MM.1S (cell line): ENCODE measurements around the gene AJM1.

Source experiments
- DNase-seq: peaks from one replicate; pipeline ENCODE4 v3.0.0-alpha.2; 2015
- H2AFZ ChIP-seq: fragments of 300-600 bp; sonication (generic); 2 replicates; pipeline ENCODE4 v1.6.0; 2016; ENCODE audit warnings: antibody characterized with exemption, low read length
- H3F3A ChIP-seq: fragments of 300-600 bp; sonication (generic); 2 replicates; pipeline ENCODE4 v1.6.1; 2016; ENCODE audit warnings: mild to moderate bottlenecking, antibody characterized with exemption, low read length, moderate library complexity, mixed read lengths; ENCODE audit not compliant: insufficient read depth
- H3K27ac ChIP-seq: fragments of 300-600 bp; sonication (generic); 2 replicates; pipeline ENCODE4 v1.5.1; 2016; ENCODE audit warnings: mild to moderate bottlenecking, low read length
- H3K27me3 ChIP-seq: fragments of 300-600 bp; sonication (generic); replicated peaks from 2 replicates; pipeline ENCODE4 v1.6.0; 2016; ENCODE audit warnings: low read length; ENCODE audit not compliant: insufficient read depth
- H3K36me3 ChIP-seq: fragments of 300-600 bp; sonication (generic); replicated peaks from 2 replicates; pipeline ENCODE4 v1.6.1; 2016; ENCODE audit warnings: mild to moderate bottlenecking, low read length, mixed read lengths; ENCODE audit not compliant: insufficient read depth
- H3K4me1 ChIP-seq: fragments of 300-600 bp; sonication (generic); 2 replicates; pipeline ENCODE4 v1.6.1; 2016; ENCODE audit warnings: low read length, mixed read lengths
- H3K4me2 ChIP-seq: fragments of 300-600 bp; sonication (generic); 2 replicates; pipeline ENCODE4 v1.6.0; 2016; ENCODE audit warnings: low read depth, low read length
- H3K4me3 ChIP-seq: fragments of 300-600 bp; sonication (generic); 2 replicates; pipeline ENCODE4 v1.5.1; 2016; ENCODE audit warnings: low read length, mixed read lengths
- H3K79me2 ChIP-seq: fragments of 300-600 bp; sonication (generic); 2 replicates; pipeline ENCODE4 v1.6.1; 2016; ENCODE audit warnings: mixed run types, low read length, mixed read lengths
- H3K9ac ChIP-seq: fragments of 300-600 bp; sonication (generic); 2 replicates; pipeline ENCODE4 v1.6.1; 2016; ENCODE audit warnings: low read length, mixed read lengths
- H3K9me2 ChIP-seq: fragments of 300-600 bp; sonication (generic); replicated peaks from 2 replicates; pipeline ENCODE4 v1.6.1; 2016; ENCODE audit warnings: mild to moderate bottlenecking, low read length, mixed read lengths; ENCODE audit not compliant: insufficient read depth
- H3K9me3 ChIP-seq: fragments of 300-600 bp; sonication (generic); replicated peaks from 2 replicates; pipeline ENCODE4 v1.6.1; 2016; ENCODE audit warnings: mild to moderate bottlenecking, low read length, mixed read lengths; ENCODE audit not compliant: insufficient read depth
- H4K20me1 ChIP-seq: fragments of 300-600 bp; sonication (generic); 2 replicates; pipeline ENCODE4 v1.6.1; 2016; ENCODE audit warnings: mild to moderate bottlenecking, low read length, moderate library complexity, mixed read lengths; ENCODE audit not compliant: insufficient read depth
- EZH2 ChIP-seq: fragments of 300-600 bp; sonication (generic); optimal IDR thresholded peaks from 2 replicates; pipeline ENCODE3; 2017; ENCODE audit warnings: low read depth, mild to moderate bottlenecking, antibody characterized with exemption, low read length, mixed read lengths
- EZH2phosphoT487 ChIP-seq: fragments of 300-600 bp; sonication (generic); IDR thresholded peaks from 2 replicates; pipeline ENCODE4 v1.6.1; 2018; ENCODE audit warnings: antibody characterized with exemption, low read length
- TF ChIP-seq, protein P1 (sequence below): fragments of 300-600 bp; sonication (generic); IDR thresholded peaks from 2 replicates; pipeline ENCODE4 v1.5.1; 2016; ENCODE audit warnings: antibody characterized with exemption, low read length, mixed read lengths

The AJM1 gene

DNA sequence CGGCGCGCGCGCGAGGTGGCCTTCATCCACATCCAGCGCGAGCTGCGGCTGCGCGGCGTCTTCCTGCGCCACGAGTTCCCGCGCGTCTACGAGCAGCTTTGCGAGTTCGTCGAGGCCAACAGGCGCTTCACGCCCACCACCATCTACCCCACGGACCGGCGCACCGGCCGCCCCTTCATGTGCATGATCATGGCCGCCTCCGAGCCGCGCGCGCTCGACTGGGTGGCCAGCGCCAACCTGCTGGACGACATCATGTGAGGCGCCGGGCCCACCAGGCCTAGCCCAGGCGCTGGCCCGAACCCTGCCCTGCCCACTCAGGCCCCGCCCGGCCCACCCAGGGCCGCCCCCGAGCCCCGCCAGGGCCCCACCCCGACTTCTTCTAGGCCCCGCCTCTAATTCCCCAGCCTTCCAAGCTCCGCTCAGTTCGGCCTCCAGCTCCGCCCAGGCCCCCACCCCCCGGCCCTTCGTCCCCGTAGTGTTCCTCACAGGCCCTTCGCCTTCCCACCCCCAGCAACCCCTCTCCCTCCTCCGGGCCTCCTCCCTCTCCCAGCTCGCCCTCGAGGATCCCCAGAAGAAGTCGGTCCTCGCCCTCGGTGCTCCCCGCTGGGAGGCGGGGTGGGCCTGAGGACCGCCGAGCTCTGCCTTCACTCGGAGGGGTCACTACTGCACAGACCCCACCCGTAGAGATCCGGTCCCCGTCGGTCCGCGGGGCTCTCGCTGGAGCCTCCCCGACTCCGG lies 5.0 kb downstream of the AJM1 start:
- no peak overlapping the region; the same call in 1 of the 2 replicates for H3K9ac ChIP-seq
- H3K4me2 ChIP-seq: peak overlapping the region; percentile 58
- H3K4me3 ChIP-seq: peak overlapping the region; percentile 90
- no peaks in the 10 kb centered on the region for H3K36me3 ChIP-seq
- peak overlapping the region; percentile 49; the same call in 1 of the 2 replicates for H3K27ac ChIP-seq
- TF ChIP-seq, protein P1, sequence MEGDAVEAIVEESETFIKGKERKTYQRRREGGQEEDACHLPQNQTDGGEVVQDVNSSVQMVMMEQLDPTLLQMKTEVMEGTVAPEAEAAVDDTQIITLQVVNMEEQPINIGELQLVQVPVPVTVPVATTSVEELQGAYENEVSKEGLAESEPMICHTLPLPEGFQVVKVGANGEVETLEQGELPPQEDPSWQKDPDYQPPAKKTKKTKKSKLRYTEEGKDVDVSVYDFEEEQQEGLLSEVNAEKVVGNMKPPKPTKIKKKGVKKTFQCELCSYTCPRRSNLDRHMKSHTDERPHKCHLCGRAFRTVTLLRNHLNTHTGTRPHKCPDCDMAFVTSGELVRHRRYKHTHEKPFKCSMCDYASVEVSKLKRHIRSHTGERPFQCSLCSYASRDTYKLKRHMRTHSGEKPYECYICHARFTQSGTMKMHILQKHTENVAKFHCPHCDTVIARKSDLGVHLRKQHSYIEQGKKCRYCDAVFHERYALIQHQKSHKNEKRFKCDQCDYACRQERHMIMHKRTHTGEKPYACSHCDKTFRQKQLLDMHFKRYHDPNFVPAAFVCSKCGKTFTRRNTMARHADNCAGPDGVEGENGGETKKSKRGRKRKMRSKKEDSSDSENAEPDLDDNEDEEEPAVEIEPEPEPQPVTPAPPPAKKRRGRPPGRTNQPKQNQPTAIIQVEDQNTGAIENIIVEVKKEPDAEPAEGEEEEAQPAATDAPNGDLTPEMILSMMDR: no peak
- TF ChIP-seq EZH2phosphoT487 (no peak), EZH2 (no peak)
- no peaks in the 10 kb centered on the region for H3K27me3 ChIP-seq
- DNase-seq: no peak
- H3F3A ChIP-seq: peaks cover 12% of the 10 kb centered on the region; the same call in 1 of the 2 replicates
- peak overlapping the region; percentile 37 for H2AFZ ChIP-seq
- H3K79me2 ChIP-seq: peaks cover 17% of the 10 kb centered on the region; the same call in 1 of the 2 replicates
- H4K20me1 ChIP-seq: no peaks in the 10 kb centered on the region
- H3K4me1 ChIP-seq: 0 out of 2 replicates have a peak, but pooled peaks cover 6% of the 10 kb centered on the region
- H3K9me2 ChIP-seq: no peaks in the 10 kb centered on the region
- no peaks in the 10 kb centered on the region for H3K9me3 ChIP-seq

DNA sequence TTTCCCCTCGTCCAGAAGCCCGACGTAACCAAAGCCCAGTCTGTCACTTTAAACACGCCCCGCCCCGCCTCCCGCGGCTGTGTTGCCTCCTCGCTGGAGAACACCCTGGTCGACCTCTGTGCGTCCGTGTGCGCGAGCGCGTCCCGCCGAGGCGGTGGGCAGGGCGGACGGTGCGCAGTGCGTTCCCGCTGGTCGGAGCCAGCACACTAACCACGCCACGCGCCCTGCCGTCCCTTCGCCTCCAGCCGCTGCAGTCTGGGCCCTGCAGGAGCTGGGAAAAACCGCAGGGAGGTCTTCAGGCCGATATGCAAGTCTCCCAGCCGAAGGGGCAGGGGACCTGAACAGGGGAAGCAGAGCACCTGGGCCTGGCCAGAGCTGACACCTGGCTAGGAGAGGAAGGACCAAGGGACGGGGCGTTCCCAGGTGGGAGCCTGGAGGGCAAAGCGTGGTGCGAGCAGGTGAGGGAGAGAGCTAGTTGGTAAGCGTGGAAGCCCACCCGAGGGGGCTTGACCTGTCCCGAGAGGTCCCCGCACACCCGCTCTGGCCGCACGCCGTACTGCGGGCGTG lies 5.6 kb downstream of the AJM1 start:
- no peak for TF ChIP-seq EZH2phosphoT487
- no peak for TF ChIP-seq EZH2
- TF ChIP-seq, protein P1: no peak
- H3K4me2 ChIP-seq: peak overlapping the region; percentile 58
- H3F3A ChIP-seq: peaks cover 12% of the 10 kb centered on the region; the same call in 1 of the 2 replicates

DNA sequence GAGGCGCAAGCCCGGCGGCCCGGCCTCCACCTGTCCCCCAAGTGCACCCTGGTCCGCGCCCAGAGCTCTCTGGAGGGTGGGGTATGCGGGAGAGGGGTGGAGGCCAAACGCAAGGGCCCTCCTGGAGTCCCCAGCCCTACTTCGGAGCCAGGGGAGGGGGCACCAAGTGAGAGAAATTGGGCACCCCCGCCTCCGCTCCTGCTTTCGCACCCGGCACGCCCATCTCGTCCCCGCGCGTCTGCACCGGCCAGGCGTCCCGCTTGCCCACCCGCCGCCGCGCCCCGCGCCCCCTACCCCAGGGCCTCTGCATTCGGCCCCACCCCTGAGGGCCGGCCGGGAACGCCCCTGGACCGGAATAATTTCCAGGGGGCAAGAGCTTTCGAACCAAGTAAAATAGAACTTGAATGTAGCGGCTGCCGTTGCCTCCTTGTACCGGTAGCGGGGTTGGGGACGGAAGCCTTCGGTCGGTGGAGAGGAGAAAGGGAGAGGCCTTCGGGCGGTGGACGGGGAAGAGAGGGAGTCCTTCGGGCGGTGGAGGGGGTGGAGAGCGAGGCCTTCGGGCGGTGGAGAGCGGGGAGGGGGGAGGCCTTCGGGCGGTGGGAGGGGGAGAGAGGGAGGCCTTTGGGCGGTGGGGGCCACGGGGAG lies 6.2 kb downstream of the AJM1 start:
- H2AFZ ChIP-seq: peak overlapping the region; percentile 37
- H4K20me1 ChIP-seq: no peaks in the 10 kb centered on the region

More for the DNA sequence above, 5.6 kb downstream of the AJM1 start:
- no peaks in the 10 kb centered on the region for H4K20me1 ChIP-seq
- no peaks in the 10 kb centered on the region for H3K9me2 ChIP-seq
- H3K36me3 ChIP-seq: no peaks in the 10 kb centered on the region
- no peaks in the 10 kb centered on the region for H3K27me3 ChIP-seq
- peak overlapping the region; percentile 49; the same call in 1 of the 2 replicates for H3K27ac ChIP-seq
- peak overlapping the region; percentile 61 for H3K9ac ChIP-seq
- peaks cover 17% of the 10 kb centered on the region; the same call in 1 of the 2 replicates for H3K79me2 ChIP-seq
- 0 out of 2 replicates have a peak, but pooled peaks cover 6% of the 10 kb centered on the region for H3K4me1 ChIP-seq
- peak; percentile 92 for DNase-seq
- H3K4me3 ChIP-seq: peak overlapping the region; percentile 90
- H3K9me3 ChIP-seq: no peaks in the 10 kb centered on the region
- peak overlapping the region; percentile 37 for H2AFZ ChIP-seq

More for the DNA sequence above, 6.2 kb downstream of the AJM1 start:
- Histone ChIP-seq H3K36me3 (no peaks in the 10 kb centered on the region), H3K4me2 (peak overlapping the region; percentile 58), H3K4me1 (0 out of 2 replicates have a peak, but pooled peaks cover 6% of the 10 kb centered on the region), H3K9me3 (no peaks in the 10 kb centered on the region), H3K27ac (peak overlapping the region; percentile 65; the same call in 1 of the 2 replicates), H3K79me2 (peaks cover 17% of the 10 kb centered on the region; the same call in 1 of the 2 replicates), H3K27me3 (no peaks in the 10 kb centered on the region), H3K4me3 (peak overlapping the region; percentile 90), H3F3A (peaks cover 12% of the 10 kb centered on the region; the same call in 1 of the 2 replicates), H3K9me2 (no peaks in the 10 kb centered on the region), H3K9ac (peak overlapping the region; percentile 72)
- peak; percentile 54 for DNase-seq
- TF ChIP-seq, protein P1: no peak
